ENCODE results near the gene MRPL42. TPM values are rescaled to one million over a fixed set of nuclear protein-coding genes. Genes with fewer than 3 reads are reported as not detected.
A peak's percentile ranks its signal among the peaks of the same experiment; 100 is the strongest.

MRPL42 gene
- polyA plus RNA-seq (2013, experiment 1 of 2), result 95.8 TPM
- polyA plus RNA-seq (2013, experiment 2 of 2), result 114 TPM

GRCh38 chr12:93467351-93468007 lies at the start of gene MRPL42:
MRPL42 (plus strand) TSS chr12:93467514; CDS start chr12:93469286, 1,772 bp downstream.
- Histone ChIP-seq H3K4me3 (ENCODE audit: extremely low read depth, insufficient read depth, low read length, poor library complexity, severe bottlenecking) (peak within 1 kb of the TSS; percentile 75), H3K9me3 (ENCODE audit: control insufficient read depth, low read length) (no peaks in the 10 kb centered on the region), H3K4me1 (ENCODE audit: control insufficient read depth, insufficient read depth, low read length, poor library complexity, severe bottlenecking) (peaks cover 6% of the 10 kb centered on the region), H3K27ac (ENCODE audit: low read depth, low read length, severe bottlenecking) (peak within 1 kb of the TSS; percentile 99), H3K36me3 (ENCODE audit: control insufficient read depth, insufficient read depth, low read length) (peaks cover 31% of the 10 kb centered on the region)
- WGBS, 2 experiments (ENCODE audit: insufficient coverage in 2 of 2), result 0 to 1% methylated on average over 14 to 30 of the region's 36 CpGs

- Histone ChIP-seq H3K36me3 (ENCODE audit: control insufficient read depth, insufficient read depth, low read length) (peaks cover 8% of the 10 kb centered on the region), H3K4me1 (ENCODE audit: control insufficient read depth, insufficient read depth, low read length, poor library complexity, severe bottlenecking) (peaks cover 5% of the 10 kb centered on the region), H3K27ac (ENCODE audit: low read depth, low read length, severe bottlenecking) (no peak overlapping the region), H3K4me3 (ENCODE audit: extremely low read depth, insufficient read depth, low read length, poor library complexity, severe bottlenecking) (no peak overlapping the region), H3K9me3 (ENCODE audit: control insufficient read depth, low read length) (no peaks in the 10 kb centered on the region)
- 89 to 100% methylated on average over 3 of the region's 4 CpGs for WGBS, 2 experiments (ENCODE audit: insufficient coverage in 2 of 2)
Observed at GRCh38 chr12:93417967-93418480, 49.3 kb upstream of the MRPL42 start.

GRCh38 chr12:93419388-93420034 lies 47.8 kb upstream of the MRPL42 start:
- Histone ChIP-seq H3K27ac (ENCODE audit: low read depth, low read length, severe bottlenecking) (no peak overlapping the region), H3K36me3 (ENCODE audit: control insufficient read depth, insufficient read depth, low read length) (peaks cover 3% of the 10 kb centered on the region), H3K9me3 (ENCODE audit: control insufficient read depth, low read length) (no peaks in the 10 kb centered on the region), H3K4me1 (ENCODE audit: control insufficient read depth, insufficient read depth, low read length, poor library complexity, severe bottlenecking) (peaks cover 17% of the 10 kb centered on the region), H3K4me3 (ENCODE audit: extremely low read depth, insufficient read depth, low read length, poor library complexity, severe bottlenecking) (no peak overlapping the region)
- 20% methylated on average over 1 of the region's 1 CpG; no CpG with 5 or more reads in 1 of the 2 experiments for WGBS, 2 experiments (ENCODE audit: insufficient coverage in 2 of 2)

GRCh38 chr12:93422050-93422449 lies 45.3 kb upstream of the MRPL42 start:
- no peak overlapping the region for H3K4me3 ChIP-seq (ENCODE audit: extremely low read depth, insufficient read depth, low read length, poor library complexity, severe bottlenecking)
- H3K27ac ChIP-seq (ENCODE audit: low read depth, low read length, severe bottlenecking), result no peak overlapping the region
- no peaks in the 10 kb centered on the region for H3K36me3 ChIP-seq (ENCODE audit: control insufficient read depth, insufficient read depth, low read length)
- H3K9me3 ChIP-seq (ENCODE audit: control insufficient read depth, low read length), result no peaks in the 10 kb centered on the region
- WGBS, 2 experiments (ENCODE audit: insufficient coverage in 2 of 2), result no CpG with 5 or more reads among the region's 2 CpGs
- H3K4me1 ChIP-seq (ENCODE audit: control insufficient read depth, insufficient read depth, low read length, poor library complexity, severe bottlenecking), result peaks cover 33% of the 10 kb centered on the region

GRCh38 chr12:93425736-93426411 lies 41.4 kb upstream of the MRPL42 start:
- Histone ChIP-seq H3K27ac (ENCODE audit: low read depth, low read length, severe bottlenecking) (peak overlapping the region; percentile 23), H3K4me1 (ENCODE audit: control insufficient read depth, insufficient read depth, low read length, poor library complexity, severe bottlenecking) (peaks cover 33% of the 10 kb centered on the region), H3K36me3 (ENCODE audit: control insufficient read depth, insufficient read depth, low read length) (no peaks in the 10 kb centered on the region), H3K9me3 (ENCODE audit: control insufficient read depth, low read length) (no peaks in the 10 kb centered on the region), H3K4me3 (ENCODE audit: extremely low read depth, insufficient read depth, low read length, poor library complexity, severe bottlenecking) (no peak overlapping the region)
- WGBS, 2 experiments (ENCODE audit: insufficient coverage in 2 of 2), result 93 to 96% methylated on average over 2 to 4 of the region's 8 CpGs

- H3K27ac ChIP-seq (ENCODE audit: low read depth, low read length, severe bottlenecking), result no peak overlapping the region
- no CpG with 5 or more reads among the region's 1 CpG for WGBS, 2 experiments (ENCODE audit: insufficient coverage in 2 of 2)
- H3K9me3 ChIP-seq (ENCODE audit: control insufficient read depth, low read length), result no peaks in the 10 kb centered on the region
- H3K36me3 ChIP-seq (ENCODE audit: control insufficient read depth, insufficient read depth, low read length), result no peaks in the 10 kb centered on the region
- H3K4me3 ChIP-seq (ENCODE audit: extremely low read depth, insufficient read depth, low read length, poor library complexity, severe bottlenecking), result no peak overlapping the region
- H3K4me1 ChIP-seq (ENCODE audit: control insufficient read depth, insufficient read depth, low read length, poor library complexity, severe bottlenecking), result peaks cover 33% of the 10 kb centered on the region
Observed at GRCh38 chr12:93426412-93426805, 40.9 kb upstream of the MRPL42 start.

- no peaks in the 10 kb centered on the region for H3K9me3 ChIP-seq (ENCODE audit: control insufficient read depth, low read length)
- WGBS, 2 experiments (ENCODE audit: insufficient coverage in 2 of 2), result 77 to 100% methylated on average over 1 of the region's 5 CpGs
- no peak overlapping the region for H3K4me3 ChIP-seq (ENCODE audit: extremely low read depth, insufficient read depth, low read length, poor library complexity, severe bottlenecking)
- H3K4me1 ChIP-seq (ENCODE audit: control insufficient read depth, insufficient read depth, low read length, poor library complexity, severe bottlenecking), result peaks cover 33% of the 10 kb centered on the region
- peaks cover under 1% of the 10 kb centered on the region for H3K36me3 ChIP-seq (ENCODE audit: control insufficient read depth, insufficient read depth, low read length)
- no peak overlapping the region for H3K27ac ChIP-seq (ENCODE audit: low read depth, low read length, severe bottlenecking)
Observed at GRCh38 chr12:93427779-93428564, 39.3 kb upstream of the MRPL42 start.

- H3K4me3 ChIP-seq (ENCODE audit: extremely low read depth, insufficient read depth, low read length, poor library complexity, severe bottlenecking), result no peak overlapping the region
- peaks cover 3% of the 10 kb centered on the region for H3K36me3 ChIP-seq (ENCODE audit: control insufficient read depth, insufficient read depth, low read length)
- 100% methylated on average over 1 of the region's 1 CpG for WGBS, 2 experiments (ENCODE audit: insufficient coverage in 2 of 2)
- peaks cover 21% of the 10 kb centered on the region for H3K4me1 ChIP-seq (ENCODE audit: control insufficient read depth, insufficient read depth, low read length, poor library complexity, severe bottlenecking)
- no peak overlapping the region for H3K27ac ChIP-seq (ENCODE audit: low read depth, low read length, severe bottlenecking)
- no peaks in the 10 kb centered on the region for H3K9me3 ChIP-seq (ENCODE audit: control insufficient read depth, low read length)
Observed at GRCh38 chr12:93429448-93429847, 37.9 kb upstream of the MRPL42 start.

GRCh38 chr12:93429852-93430251 lies 37.5 kb upstream of the MRPL42 start:
- peaks cover 3% of the 10 kb centered on the region for H3K36me3 ChIP-seq (ENCODE audit: control insufficient read depth, insufficient read depth, low read length)
- no peak overlapping the region for H3K4me3 ChIP-seq (ENCODE audit: extremely low read depth, insufficient read depth, low read length, poor library complexity, severe bottlenecking)
- H3K4me1 ChIP-seq (ENCODE audit: control insufficient read depth, insufficient read depth, low read length, poor library complexity, severe bottlenecking), result peaks cover 18% of the 10 kb centered on the region
- WGBS, 2 experiments (ENCODE audit: insufficient coverage in 2 of 2), result 100% methylated on average over 1 of the region's 1 CpG; no CpG with 5 or more reads in 1 of the 2 experiments
- H3K27ac ChIP-seq (ENCODE audit: low read depth, low read length, severe bottlenecking), result no peak overlapping the region
- no peaks in the 10 kb centered on the region for H3K9me3 ChIP-seq (ENCODE audit: control insufficient read depth, low read length)

GRCh38 chr12:93430280-93430679 lies 37.0 kb upstream of the MRPL42 start:
- Histone ChIP-seq H3K4me1 (ENCODE audit: control insufficient read depth, insufficient read depth, low read length, poor library complexity, severe bottlenecking) (peaks cover 13% of the 10 kb centered on the region), H3K27ac (ENCODE audit: low read depth, low read length, severe bottlenecking) (no peak overlapping the region), H3K4me3 (ENCODE audit: extremely low read depth, insufficient read depth, low read length, poor library complexity, severe bottlenecking) (no peak overlapping the region), H3K36me3 (ENCODE audit: control insufficient read depth, insufficient read depth, low read length) (peaks cover 3% of the 10 kb centered on the region), H3K9me3 (ENCODE audit: control insufficient read depth, low read length) (no peaks in the 10 kb centered on the region)
- WGBS, 2 experiments (ENCODE audit: insufficient coverage in 2 of 2), result no CpG with 5 or more reads among the region's 4 CpGs
